HG03521 (cell line): ENCODE data around the gene SCLT1.

ENCODE experiments used
- ATAC-seq: cut with Tn5 transposase; IDR thresholded peaks from one replicate; pipeline ENCODE4 v1.9.1; 2021; ENCODE audit warnings: mild to moderate bottlenecking, moderate library complexity; ENCODE audit not compliant: unreplicated experiment

The SCLT1 gene

GRCh38 chr4:128847082-128847724 is 246.1 kb downstream of the SCLT1 start:
- no peak for ATAC-seq

GRCh38 chr4:128846063-128846462 is 247.3 kb downstream of the SCLT1 start:
- ATAC-seq, result no peak

GRCh38 chr4:128844931-128845330 is 248.4 kb downstream of the SCLT1 start:
- ATAC-seq, result no peak

- ATAC-seq, result no peak
These were observed 251.9 kb downstream of the SCLT1 start for GRCh38 chr4:128841402-128841801.

DNA sequence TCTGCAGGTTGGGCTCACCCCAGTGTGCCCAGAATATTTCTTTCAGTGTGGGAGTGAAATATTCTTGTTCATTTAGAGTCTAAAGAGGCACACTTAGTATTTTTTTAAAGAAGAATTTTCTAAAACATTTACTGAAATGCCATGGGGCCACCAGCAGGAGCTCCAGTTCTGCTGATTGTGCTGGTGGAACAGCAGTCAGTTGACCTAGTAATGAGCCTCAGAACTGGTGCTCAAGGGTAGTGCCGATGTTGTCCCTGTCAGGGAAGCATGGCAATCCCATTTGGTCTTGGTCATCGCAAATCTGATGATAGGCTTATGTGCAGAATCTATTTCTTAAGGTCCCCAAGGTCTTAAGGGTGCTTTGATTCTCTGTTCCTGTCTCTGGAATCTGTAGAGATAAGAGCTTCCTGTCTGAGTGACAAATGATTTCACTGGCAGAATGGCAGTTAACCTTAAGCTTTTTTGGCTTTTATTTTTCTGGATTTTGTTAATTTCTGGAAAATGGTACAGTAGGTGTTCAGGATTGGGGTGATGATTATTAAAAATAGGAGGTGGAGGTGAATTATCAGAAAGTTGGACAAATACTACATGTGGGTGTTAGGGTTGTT is 252.5 kb downstream of the SCLT1 start:
- ATAC-seq, result no peak

- no peak for ATAC-seq
These were observed 255.7 kb downstream of the SCLT1 start for GRCh38 chr4:128837679-128838078.

GRCh38 chr4:128837198-128837597 is 256.1 kb downstream of the SCLT1 start:
- ATAC-seq, result no peak

DNA sequence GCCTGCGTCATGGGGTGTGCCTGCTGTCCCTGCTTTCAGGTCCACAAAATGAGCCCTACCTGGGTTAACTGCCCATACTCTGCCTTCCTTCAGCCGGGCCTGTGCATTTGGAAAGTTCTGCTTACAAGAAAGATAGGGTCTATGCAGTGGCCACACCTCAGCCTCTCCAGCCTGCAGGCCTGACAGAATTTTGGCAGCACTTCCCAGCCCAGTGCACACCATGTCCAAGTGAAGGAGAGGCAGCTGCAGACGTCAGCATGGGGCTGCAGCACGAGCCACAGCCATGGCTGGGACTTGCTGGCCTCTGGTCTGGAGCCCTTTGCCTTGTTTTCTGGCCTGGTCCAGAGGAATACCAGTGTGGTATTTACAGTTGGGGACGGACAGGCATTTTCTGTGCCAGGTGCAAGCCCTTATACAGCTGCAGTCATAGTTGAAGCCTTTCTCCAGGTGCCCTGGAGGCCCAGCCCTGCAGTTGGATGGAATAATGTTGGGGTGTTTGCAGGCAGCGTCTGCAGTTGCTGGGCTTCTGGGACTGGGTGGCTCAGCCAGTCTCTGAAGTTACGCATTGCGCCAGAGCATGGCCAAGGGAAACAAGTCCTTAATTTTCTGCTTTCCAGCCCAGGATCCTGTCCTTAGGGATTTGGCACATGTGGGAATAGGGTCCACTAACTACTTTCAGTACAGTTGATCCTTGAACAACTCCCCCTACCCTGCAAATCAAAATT is 257.7 kb downstream of the SCLT1 start:
- ATAC-seq, result no peak
